SK-N-SH (cell line): ENCODE measurements around the gene FCMR.

ENCODE experiments used
- CHD2 ChIP-seq: fragments of 150-350 bp; IDR thresholded peaks from 2 replicates; pipeline ENCODE4 v1.6.1; 2018; ENCODE audit warnings: low read length; ENCODE audit not compliant: partially characterized antibody
- CTCF ChIP-seq: fragments of 200-600 bp; sonication (generic); IDR thresholded peaks from 2 replicates; pipeline ENCODE4 v1.6.1; 2017; ENCODE audit warnings: antibody characterized with exemption, mild to moderate bottlenecking, moderate library complexity
- EZH2phosphoT487 ChIP-seq: fragments of 200-600 bp; sonication (generic); IDR thresholded peaks from 2 replicates; pipeline ENCODE4 v1.6.1; 2017; ENCODE audit warnings: low read depth, mixed run types, mild to moderate bottlenecking, antibody characterized with exemption, moderate library complexity, borderline replicate concordance
- FOSL2 ChIP-seq: IDR thresholded peaks from 2 replicates; pipeline ENCODE4 v1.4.0; 2012; ENCODE audit warnings: low read depth, mild to moderate bottlenecking, moderate library complexity, borderline replicate concordance
- MXI1 ChIP-seq: IDR thresholded peaks from 2 replicates; pipeline ENCODE4 v1.6.1; 2012; ENCODE audit warnings: mild to moderate bottlenecking, low read depth, low read length, improper control_type of control experiment
- POLR2AphosphoS5 ChIP-seq: IDR thresholded peaks from 2 replicates; pipeline ENCODE4 v1.6.1; 2012; ENCODE audit warnings: low read depth, low read length
- SIN3A ChIP-seq: IDR thresholded peaks from 2 replicates; pipeline ENCODE4 v1.6.1; 2012; ENCODE audit warnings: low read depth, mild to moderate bottlenecking, low read length, moderate library complexity, borderline replicate concordance
- TAF1 ChIP-seq: IDR thresholded peaks from 2 replicates; pipeline ENCODE4 v1.6.1; 2012; ENCODE audit warnings: low read depth, mild to moderate bottlenecking, low read length, moderate library complexity, borderline replicate concordance
- YY1 ChIP-seq: IDR thresholded peaks from 2 replicates; pipeline ENCODE4 v1.4.0; 2012; ENCODE audit warnings: low read depth, mild to moderate bottlenecking

GRCh38 chr1:206955476-206956451 lies 34.0 kb upstream of the FCMR start:
- TF ChIP-seq CTCF, result no peak
- no peak for TF ChIP-seq SIN3A
- TF ChIP-seq POLR2AphosphoS5, result no peak
- no peak for TF ChIP-seq EZH2phosphoT487
- no peak for TF ChIP-seq TAF1
- no peak for TF ChIP-seq YY1
- TF ChIP-seq CHD2, result no peak
- TF ChIP-seq MXI1, result no peak
- TF ChIP-seq FOSL2, result no peak
